HepG2 (cell line): Measurements from ENCODE around the gene CCDC142. TPM values are rescaled to one million over a fixed set of nuclear protein-coding genes. Genes with fewer than 3 reads are reported as not detected.

ENCODE experiments used
- ARNT ChIP-seq: fragments of 450-650 bp; IDR thresholded peaks from 2 replicates; pipeline ENCODE4 v1.6.1; 2017
- DPF2 ChIP-seq: sonication (generic); formaldehyde crosslinking; IDR thresholded peaks from 2 replicates; pipeline ENCODE4 v1.4.0; 2020; ENCODE audit warnings: mild to moderate bottlenecking, low read depth, missing genetic modification reagents, borderline replicate concordance
- IRX3 ChIP-seq: sonication (generic); formaldehyde crosslinking; IDR thresholded peaks from 2 replicates; pipeline ENCODE4 v1.8.1; 2023; ENCODE audit warnings: mild to moderate bottlenecking, low read depth, missing genetic modification reagents, borderline replicate concordance
- KLF6 ChIP-seq: IDR thresholded peaks from 2 replicates; pipeline ENCODE4 v1.8.0; 2016; ENCODE audit warnings: missing biosample characterization, missing genetic modification reagents
- NFKBIZ ChIP-seq: IDR thresholded peaks from 2 replicates; pipeline ENCODE4 v1.6.1; 2018; ENCODE audit warnings: missing genetic modification reagents, missing compliant biosample characterization
- RFX3 ChIP-seq: IDR thresholded peaks from 2 replicates; pipeline ENCODE4 v1.6.1; 2016; ENCODE audit warnings: missing biosample characterization, missing genetic modification reagents
- RXRA ChIP-seq: sonication (generic); formaldehyde crosslinking; IDR thresholded peaks from 2 replicates; pipeline ENCODE4 v1.5.1; 2020; ENCODE audit warnings: missing genetic modification reagents
- TBX3 ChIP-seq: fragments of 450-650 bp; IDR thresholded peaks from 2 replicates; pipeline ENCODE4 v1.6.1; 2017; ENCODE audit warnings: antibody characterized with exemption, mild to moderate bottlenecking, inconsistent platforms, borderline replicate concordance
- ZNF550 ChIP-seq: sonication (generic); formaldehyde crosslinking; IDR thresholded peaks from 2 replicates; pipeline ENCODE4 v1.4.0; 2020; ENCODE audit warnings: mild to moderate bottlenecking, missing genetic modification reagents, borderline replicate concordance
- ZNF567 ChIP-seq: sonication (generic); formaldehyde crosslinking; IDR thresholded peaks from 2 replicates; pipeline ENCODE4 v1.8.1; 2023; ENCODE audit warnings: mild to moderate bottlenecking, missing genetic modification reagents, borderline replicate concordance
- ZNF746 ChIP-seq: sonication (generic); formaldehyde crosslinking; IDR thresholded peaks from 2 replicates; pipeline ENCODE4 v1.8.0; 2022; ENCODE audit warnings: mild to moderate bottlenecking, missing genetic modification reagents
- ZNF782 ChIP-seq: sonication (generic); formaldehyde crosslinking; IDR thresholded peaks from 2 replicates; pipeline ENCODE4 v1.4.0; 2020; ENCODE audit warnings: missing genetic modification reagents, mild to moderate bottlenecking, borderline replicate concordance
- ZNF788 ChIP-seq: sonication (generic); formaldehyde crosslinking; IDR thresholded peaks from 2 replicates; pipeline ENCODE4 v1.5.0; 2020; ENCODE audit warnings: mild to moderate bottlenecking, missing genetic modification reagents, borderline replicate concordance
- ZNF792 ChIP-seq: IDR thresholded peaks from 2 replicates; pipeline ENCODE4 v1.6.1; 2016
- polyA plus RNA-seq, 8 experiments: library from polyadenylated mRNA; depleted of rRNA in 3 of 8; stranded (reverse) in 7 of 8; unstranded in 1 of 8; fragments of >200 nt; fragmentation: Illumina TruSeq in 4 of 8; extraction: Trizol in 4 of 8; gene quantifications; 2 replicates each; pipeline versions ENCODE4 v1.2.1 to v1.2.3, GENCODE V29; 2011 to 2016; ENCODE audit warnings: low read depth in 4 of 8, missing spikeins in 1 of 8, mixed read lengths in 1 of 8; ENCODE audit not compliant: insufficient read depth in 1 of 8
- total RNA-seq, 5 experiments: library from RNA; depleted of rRNA; stranded (reverse); fragments of >200 nt; fragmentation: Illumina TruSeq; extraction: Trizol; gene quantifications; 2 replicates each; pipeline ENCODE4 v1.2.3, GENCODE V29; 2016; ENCODE audit warnings: low read depth in 1 of 5
- TF ChIP-seq, protein P1 (sequence below): sonication (generic); formaldehyde crosslinking; IDR thresholded peaks from 2 replicates; pipeline ENCODE4 v1.9.0; 2021; ENCODE audit warnings: missing genetic modification reagents, mild to moderate bottlenecking, borderline replicate concordance
- TF ChIP-seq, protein P2 (sequence below): sonication (generic); formaldehyde crosslinking; IDR thresholded peaks from one replicate; pipeline ENCODE4 v1.5.1; 2020; ENCODE audit warnings: mild to moderate bottlenecking, missing genetic modification reagents; ENCODE audit errors: not compliant biosample characterization
- TF ChIP-seq, protein P3 (sequence below): sonication (generic); formaldehyde crosslinking; IDR thresholded peaks from 2 replicates; pipeline ENCODE4 v1.4.0; 2020; ENCODE audit warnings: missing genetic modification reagents
- TF ChIP-seq, protein P4 (sequence below): sonication (generic); formaldehyde crosslinking; IDR thresholded peaks from 2 replicates; pipeline ENCODE4 v1.4.0; 2020; ENCODE audit warnings: mild to moderate bottlenecking, missing genetic modification reagents

Gene CCDC142
- total and polyA plus RNA-seq, 2 of the 13 experiments (the other 11 are each of a cell fraction or from before 2014, with no cell fraction given), result 14.7 to 30.4 TPM

DNA sequence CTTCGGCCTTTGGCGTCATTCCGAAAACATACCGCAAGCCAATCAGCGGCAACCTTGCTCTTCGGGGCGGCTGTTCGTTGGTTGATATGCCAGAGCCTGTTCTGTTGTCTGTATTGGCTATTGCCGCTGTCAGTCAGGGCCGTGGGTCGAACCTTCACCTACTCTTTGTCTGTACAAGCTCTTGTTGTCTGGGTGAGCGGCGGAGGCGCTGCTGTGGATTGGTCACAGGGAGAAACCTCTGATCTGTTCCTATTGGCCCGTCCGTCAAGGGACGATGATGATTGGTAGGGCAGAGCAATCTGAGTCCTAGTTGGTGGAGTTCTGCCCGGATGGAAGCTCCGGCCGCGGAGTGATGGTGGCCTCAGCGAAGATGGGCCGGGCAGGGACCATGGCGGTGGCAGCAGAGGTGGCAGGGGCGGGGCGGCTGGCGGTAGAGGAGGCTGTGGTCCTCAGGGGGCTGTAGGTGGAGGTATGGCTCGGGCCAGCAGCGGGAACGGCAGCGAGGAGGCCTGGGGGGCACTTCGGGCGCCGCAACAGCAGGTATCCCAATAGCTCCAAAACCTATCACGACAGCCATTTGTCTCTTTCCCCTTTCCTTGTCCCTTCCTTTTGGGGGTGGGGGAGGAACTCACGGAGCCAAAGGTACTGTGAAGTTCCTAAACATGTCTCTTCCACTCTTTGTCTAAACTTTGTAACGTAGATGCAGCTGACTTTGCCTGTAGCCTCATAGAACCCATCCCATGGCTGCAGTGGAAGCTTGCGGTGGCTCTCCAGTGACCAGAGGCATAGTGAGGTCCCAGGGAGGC, 24.5 kb downstream of the CCDC142 start, which contains the start of gene WBP1 (continued):
- TF ChIP-seq ZNF782 (CRISPR knock-in tag) (no peak), ZNF746 (CRISPR knock-in tag) (no peak), ZNF550 (CRISPR knock-in tag) (no peak), RXRA (0 out of 2 replicates have a peak, but pooled peaks have one; percentile 21), NFKBIZ (no peak), IRX3 (CRISPR knock-in tag) (no peak), TBX3 (no peak), RFX3 (CRISPR knock-in tag) (no peak), ZNF788 (peak; percentile 70; the same call in 1 of the 2 replicates), DPF2 (CRISPR knock-in tag) (no peak), ZNF567 (CRISPR knock-in tag) (0 out of 2 replicates have a peak, but pooled peaks have one; percentile 2), ZNF792 (CRISPR knock-in tag) (no peak), ARNT (no peak), KLF6 (CRISPR knock-in tag) (no peak; the same call in 1 of the 2 replicates)
- TF ChIP-seq, protein P1, sequence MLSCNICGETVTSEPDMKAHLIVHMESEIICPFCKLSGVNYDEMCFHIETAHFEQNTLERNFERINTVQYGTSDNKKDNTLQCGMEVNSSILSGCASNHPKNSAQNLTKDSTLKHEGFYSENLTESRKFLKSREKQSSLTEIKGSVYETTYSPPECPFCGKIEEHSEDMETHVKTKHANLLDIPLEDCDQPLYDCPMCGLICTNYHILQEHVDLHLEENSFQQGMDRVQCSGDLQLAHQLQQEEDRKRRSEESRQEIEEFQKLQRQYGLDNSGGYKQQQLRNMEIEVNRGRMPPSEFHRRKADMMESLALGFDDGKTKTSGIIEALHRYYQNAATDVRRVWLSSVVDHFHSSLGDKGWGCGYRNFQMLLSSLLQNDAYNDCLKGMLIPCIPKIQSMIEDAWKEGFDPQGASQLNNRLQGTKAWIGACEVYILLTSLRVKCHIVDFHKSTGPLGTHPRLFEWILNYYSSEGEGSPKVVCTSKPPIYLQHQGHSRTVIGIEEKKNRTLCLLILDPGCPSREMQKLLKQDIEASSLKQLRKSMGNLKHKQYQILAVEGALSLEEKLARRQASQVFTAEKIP, result no peak
- TF ChIP-seq, protein P2, sequence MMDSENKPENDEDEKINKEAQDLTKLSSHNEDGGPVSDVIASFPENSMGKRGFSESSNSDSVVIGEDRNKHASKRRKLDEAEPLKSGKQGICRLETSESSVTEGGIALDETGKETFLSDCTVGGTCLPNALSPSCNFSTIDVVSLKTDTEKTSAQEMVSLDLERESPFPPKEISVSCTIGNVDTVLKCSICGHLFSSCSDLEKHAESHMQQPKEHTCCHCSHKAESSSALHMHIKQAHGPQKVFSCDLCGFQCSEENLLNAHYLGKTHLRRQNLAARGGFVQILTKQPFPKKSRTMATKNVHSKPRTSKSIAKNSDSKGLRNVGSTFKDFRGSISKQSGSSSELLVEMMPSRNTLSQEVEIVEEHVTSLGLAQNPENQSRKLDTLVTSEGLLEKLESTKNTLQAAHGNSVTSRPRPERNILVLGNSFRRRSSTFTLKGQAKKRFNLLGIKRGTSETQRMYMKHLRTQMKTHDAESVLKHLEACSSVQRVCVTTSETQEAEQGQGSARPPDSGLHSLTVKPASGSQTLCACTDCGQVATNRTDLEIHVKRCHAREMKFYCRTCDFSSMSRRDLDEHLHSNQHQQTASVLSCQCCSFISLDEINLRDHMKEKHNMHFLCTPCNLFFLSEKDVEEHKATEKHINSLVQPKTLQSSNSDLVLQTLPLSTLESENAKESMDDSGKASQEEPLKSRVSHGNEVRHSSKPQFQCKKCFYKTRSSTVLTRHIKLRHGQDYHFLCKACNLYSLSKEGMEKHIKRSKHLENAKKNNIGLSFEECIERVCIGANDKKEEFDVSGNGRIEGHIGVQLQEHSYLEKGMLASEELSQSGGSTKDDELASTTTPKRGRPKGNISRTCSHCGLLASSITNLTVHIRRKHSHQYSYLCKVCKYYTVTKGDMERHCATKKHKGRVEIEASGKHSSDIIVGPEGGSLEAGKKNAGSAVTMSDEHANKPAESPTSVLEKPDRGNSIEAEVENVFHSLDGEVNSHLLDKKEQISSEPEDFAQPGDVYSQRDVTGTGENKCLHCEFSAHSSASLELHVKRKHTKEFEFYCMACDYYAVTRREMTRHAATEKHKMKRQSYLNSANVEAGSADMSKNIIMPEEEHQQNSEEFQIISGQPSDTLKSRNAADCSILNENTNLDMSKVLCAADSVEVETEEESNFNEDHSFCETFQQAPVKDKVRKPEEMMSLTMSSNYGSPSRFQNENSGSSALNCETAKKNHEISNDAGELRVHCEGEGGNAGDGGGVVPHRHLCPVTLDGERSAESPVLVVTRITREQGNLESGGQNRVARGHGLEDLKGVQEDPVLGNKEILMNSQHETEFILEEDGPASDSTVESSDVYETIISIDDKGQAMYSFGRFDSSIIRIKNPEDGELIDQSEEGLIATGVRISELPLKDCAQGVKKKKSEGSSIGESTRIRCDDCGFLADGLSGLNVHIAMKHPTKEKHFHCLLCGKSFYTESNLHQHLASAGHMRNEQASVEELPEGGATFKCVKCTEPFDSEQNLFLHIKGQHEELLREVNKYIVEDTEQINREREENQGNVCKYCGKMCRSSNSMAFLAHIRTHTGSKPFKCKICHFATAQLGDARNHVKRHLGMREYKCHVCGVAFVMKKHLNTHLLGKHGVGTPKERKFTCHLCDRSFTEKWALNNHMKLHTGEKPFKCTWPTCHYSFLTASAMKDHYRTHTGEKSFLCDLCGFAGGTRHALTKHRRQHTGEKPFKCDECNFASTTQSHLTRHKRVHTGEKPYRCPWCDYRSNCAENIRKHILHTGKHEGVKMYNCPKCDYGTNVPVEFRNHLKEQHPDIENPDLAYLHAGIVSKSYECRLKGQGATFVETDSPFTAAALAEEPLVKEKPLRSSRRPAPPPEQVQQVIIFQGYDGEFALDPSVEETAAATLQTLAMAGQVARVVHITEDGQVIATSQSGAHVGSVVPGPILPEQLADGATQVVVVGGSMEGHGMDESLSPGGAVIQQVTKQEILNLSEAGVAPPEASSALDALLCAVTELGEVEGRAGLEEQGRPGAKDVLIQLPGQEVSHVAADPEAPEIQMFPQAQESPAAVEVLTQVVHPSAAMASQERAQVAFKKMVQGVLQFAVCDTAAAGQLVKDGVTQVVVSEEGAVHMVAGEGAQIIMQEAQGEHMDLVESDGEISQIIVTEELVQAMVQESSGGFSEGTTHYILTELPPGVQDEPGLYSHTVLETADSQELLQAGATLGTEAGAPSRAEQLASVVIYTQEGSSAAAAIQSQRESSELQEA, result no peak
- TF ChIP-seq, protein P3, sequence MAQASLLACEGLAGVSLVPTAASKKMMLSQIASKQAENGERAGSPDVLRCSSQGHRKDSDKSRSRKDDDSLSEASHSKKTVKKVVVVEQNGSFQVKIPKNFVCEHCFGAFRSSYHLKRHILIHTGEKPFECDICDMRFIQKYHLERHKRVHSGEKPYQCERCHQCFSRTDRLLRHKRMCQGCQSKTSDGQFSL, result no peak
- TF ChIP-seq, protein P4, sequence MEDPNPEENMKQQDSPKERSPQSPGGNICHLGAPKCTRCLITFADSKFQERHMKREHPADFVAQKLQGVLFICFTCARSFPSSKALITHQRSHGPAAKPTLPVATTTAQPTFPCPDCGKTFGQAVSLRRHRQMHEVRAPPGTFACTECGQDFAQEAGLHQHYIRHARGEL (CRISPR knock-in tag), result no peak
